ENCODE data around the gene ADPRHL1. TPM values are rescaled to one million over a fixed set of nuclear protein-coding genes. Genes with fewer than 3 reads are reported as not detected.

ADPRHL1 gene
- total RNA-seq, 1 experiment from 2014 or later: 2.7 TPM

GRCh38 chr13:113457510-113457909, 4.2 kb upstream of the ADPRHL1 start:
- H3K9ac ChIP-seq (ENCODE audit: extremely low read depth, insufficient read length, low read length): no peak overlapping the region
- H3T11ph ChIP-seq (ENCODE audit: low read length): no peak overlapping the region
- H3K9me3 Mint-ChIP-seq: no peaks in the 10 kb centered on the region
- no peak overlapping the region for H3K56ac ChIP-seq (ENCODE audit: insufficient read length, low read depth, low read length)
- TF ChIP-seq, protein P1, sequence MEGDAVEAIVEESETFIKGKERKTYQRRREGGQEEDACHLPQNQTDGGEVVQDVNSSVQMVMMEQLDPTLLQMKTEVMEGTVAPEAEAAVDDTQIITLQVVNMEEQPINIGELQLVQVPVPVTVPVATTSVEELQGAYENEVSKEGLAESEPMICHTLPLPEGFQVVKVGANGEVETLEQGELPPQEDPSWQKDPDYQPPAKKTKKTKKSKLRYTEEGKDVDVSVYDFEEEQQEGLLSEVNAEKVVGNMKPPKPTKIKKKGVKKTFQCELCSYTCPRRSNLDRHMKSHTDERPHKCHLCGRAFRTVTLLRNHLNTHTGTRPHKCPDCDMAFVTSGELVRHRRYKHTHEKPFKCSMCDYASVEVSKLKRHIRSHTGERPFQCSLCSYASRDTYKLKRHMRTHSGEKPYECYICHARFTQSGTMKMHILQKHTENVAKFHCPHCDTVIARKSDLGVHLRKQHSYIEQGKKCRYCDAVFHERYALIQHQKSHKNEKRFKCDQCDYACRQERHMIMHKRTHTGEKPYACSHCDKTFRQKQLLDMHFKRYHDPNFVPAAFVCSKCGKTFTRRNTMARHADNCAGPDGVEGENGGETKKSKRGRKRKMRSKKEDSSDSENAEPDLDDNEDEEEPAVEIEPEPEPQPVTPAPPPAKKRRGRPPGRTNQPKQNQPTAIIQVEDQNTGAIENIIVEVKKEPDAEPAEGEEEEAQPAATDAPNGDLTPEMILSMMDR (conservative IDR thresholded peaks at IDR 0.05): peak; percentile 45
- H3K23me2 ChIP-seq (ENCODE audit: insufficient read length, low read depth, low read length, poor library complexity, severe bottlenecking): no peaks in the 10 kb centered on the region
- H3K27me3 ChIP-seq (ENCODE audit: insufficient read depth, low read length): no peaks in the 10 kb centered on the region
- H2AK5ac ChIP-seq (ENCODE audit: insufficient read length, low read length): no peak overlapping the region
- DNase-seq: no peak
- no peak overlapping the region for H3K4me2 ChIP-seq (ENCODE audit: insufficient read depth, insufficient read length, low read length)
- no peak overlapping the region for H3K18ac ChIP-seq (ENCODE audit: insufficient read length, low read depth, low read length)
- H3K79me1 ChIP-seq (ENCODE audit: insufficient read depth, low read depth, low read length, poor library complexity, severe bottlenecking): no peaks in the 10 kb centered on the region
- no peak overlapping the region for H2BK5ac ChIP-seq (ENCODE audit: insufficient read length, low read length)
- peaks cover 2% of the 10 kb centered on the region; the same call in 1 of the 2 replicates for H3K27me3 Mint-ChIP-seq (ENCODE audit: low read depth)
- H3K4me1 ChIP-seq (ENCODE audit: insufficient read depth, low read length): no peaks in the 10 kb centered on the region
- H2BK12ac ChIP-seq (ENCODE audit: insufficient read length, low read depth, low read length): no peak overlapping the region
- H3K36me3 Mint-ChIP-seq (ENCODE audit: insufficient read depth in 1 of 3, low read depth in 3 of 3): peaks cover 41 to 88% (median 82%) of the 10 kb centered on the region in 3 experiments
- H2BK20ac ChIP-seq (ENCODE audit: low read depth, low read length, poor library complexity, severe bottlenecking): no peak overlapping the region
- no peak overlapping the region for H2BK15ac ChIP-seq (ENCODE audit: low read depth, low read length)
- no peak overlapping the region for H3K27ac Mint-ChIP-seq
- H3K4me1 Mint-ChIP-seq: peaks cover 4 to 10% of the 10 kb centered on the region in 2 experiments; a peak in 3 of 4 replicates
- no peaks in the 10 kb centered on the region for H4K20me1 ChIP-seq (ENCODE audit: control insufficient read depth, insufficient read depth, insufficient read length)
- no peak overlapping the region for H3K14ac ChIP-seq (ENCODE audit: insufficient read depth, low read length)
- no peak overlapping the region for H3K27ac ChIP-seq (ENCODE audit: insufficient read length, low read depth, low read length)
- no peak overlapping the region for H4K5ac ChIP-seq (ENCODE audit: insufficient read length, low read depth, low read length)
- no peak overlapping the region for H3K4ac ChIP-seq (ENCODE audit: low read depth, low read length)
- no peak overlapping the region for H2BK120ac ChIP-seq (ENCODE audit: low read depth, low read length, poor library complexity, severe bottlenecking)
- no peak overlapping the region for H4K91ac ChIP-seq (ENCODE audit: insufficient read length, low read depth, low read length)
- no peak overlapping the region for H2AFZ ChIP-seq (ENCODE audit: low read length)
- H3K9me3 ChIP-seq (ENCODE audit: control insufficient read depth, low read depth, low read length): no peaks in the 10 kb centered on the region
- H3K79me2 ChIP-seq (ENCODE audit: insufficient read depth, low read length): no peaks in the 10 kb centered on the region
- no peak overlapping the region for H3K4me3 Mint-ChIP-seq
- H3K23ac ChIP-seq (ENCODE audit: insufficient read length, low read depth, low read length): no peak overlapping the region
- no CpG with 5 or more reads among the region's 27 CpGs for WGBS (ENCODE audit: extremely low coverage, insufficient read length, low lambda C conversion rate)
- H4K8ac ChIP-seq (replicated peaks; ENCODE audit: insufficient read length, low read depth, low read length): no peak overlapping the region
